Measurements from ENCODE around the gene SNRNP35. TPM values are rescaled to one million over a fixed set of nuclear protein-coding genes. Genes with fewer than 3 reads are reported as not detected.
"Not testable (repeated sequence)": the region's sequence is repeated elsewhere in the genome, so short reads cannot be mapped to it uniquely, and the experiment has no call there.

The SNRNP35 gene
- polyA plus RNA-seq, 2 donors = 26.1 to 65.4 TPM

DNA sequence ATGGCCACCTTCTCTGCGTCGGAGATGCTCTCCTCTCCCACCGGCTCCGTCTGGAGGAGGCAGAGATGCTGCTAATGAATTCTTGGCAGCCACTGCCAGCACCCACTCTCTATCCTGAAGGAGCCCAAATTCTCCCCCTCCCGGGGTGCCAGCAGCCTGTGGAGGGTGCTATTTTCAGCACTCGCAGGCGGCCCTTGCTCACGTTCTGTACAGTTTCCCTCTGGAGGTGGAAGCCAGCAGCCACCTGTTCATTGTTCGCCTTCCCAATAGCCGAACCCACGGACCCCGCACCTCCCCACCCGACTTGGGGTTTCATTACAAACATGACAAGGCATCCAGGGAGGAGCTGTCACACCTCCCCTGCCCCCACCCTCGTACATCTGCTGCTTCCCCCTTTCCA lies 27.8 kb downstream of the SNRNP35 start:
- WGBS, 2 donors = 82 to 83% methylated on average over 14 of the region's 14 CpGs
- H3K4me1 ChIP-seq (ENCODE audit: control insufficient read depth in 2 of 2, insufficient read depth in 2 of 2, low read length in 1 of 2) = no peaks in the 10 kb centered on the region
- no peaks in the 10 kb centered on the region for H3K9me3 ChIP-seq (ENCODE audit: control insufficient read depth in 2 of 2, insufficient read depth in 1 of 2, low read depth in 1 of 2, low read length in 1 of 2)
- no peaks in the 10 kb centered on the region for H3K36me3 ChIP-seq (ENCODE audit: control insufficient read depth in 2 of 2, insufficient read depth in 2 of 2, low read length in 1 of 2)
- no peaks in the 10 kb centered on the region for H3K27me3 ChIP-seq (ENCODE audit: control insufficient read depth in 1 of 2, insufficient read depth in 2 of 2, low read length in 2 of 2)
- no peak overlapping the region for H3K27ac ChIP-seq (ENCODE audit: low read depth in 2 of 2, low read length in 1 of 2)
- no peak overlapping the region for H3K4me3 ChIP-seq (ENCODE audit: low read depth in 1 of 2, low read length in 2 of 2)

DNA sequence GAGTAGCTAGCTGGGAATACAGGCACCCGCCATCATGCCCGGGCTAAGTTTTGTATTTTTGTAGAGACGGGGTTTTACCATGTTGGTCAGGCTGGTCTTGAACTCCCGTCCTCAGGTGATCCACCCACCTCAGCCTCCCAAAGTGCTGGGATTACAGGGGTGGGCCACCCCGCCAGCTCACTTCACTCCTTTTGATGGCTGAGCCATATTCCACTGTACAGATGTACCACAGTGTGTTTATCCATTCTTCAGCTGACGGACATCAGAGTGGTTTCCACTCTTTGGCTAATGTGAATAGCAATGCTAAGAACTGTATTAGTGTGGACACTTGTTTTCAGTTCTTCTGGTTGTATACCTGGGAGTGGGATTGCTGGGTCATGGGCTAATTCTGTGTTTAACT lies 29.5 kb downstream of the SNRNP35 start:
- Histone ChIP-seq H3K27ac (ENCODE audit: low read depth in 2 of 2, low read length in 1 of 2) (no peak overlapping the region), H3K4me3 (ENCODE audit: low read depth in 1 of 2, low read length in 2 of 2) (no peak overlapping the region), H3K9me3 (ENCODE audit: control insufficient read depth in 2 of 2, insufficient read depth in 1 of 2, low read depth in 1 of 2, low read length in 1 of 2) (no peaks in the 10 kb centered on the region), H3K36me3 (ENCODE audit: control insufficient read depth in 2 of 2, insufficient read depth in 2 of 2, low read length in 1 of 2) (peaks cover 0 to 2% of the 10 kb centered on the region in 2 donors), H3K27me3 (ENCODE audit: control insufficient read depth in 1 of 2, insufficient read depth in 2 of 2, low read length in 2 of 2) (no peaks in the 10 kb centered on the region), H3K4me1 (ENCODE audit: control insufficient read depth in 2 of 2, insufficient read depth in 2 of 2, low read length in 1 of 2) (no peaks in the 10 kb centered on the region)
- WGBS, 2 donors = 97 to 98% methylated on average over 6 of the region's 6 CpGs

DNA sequence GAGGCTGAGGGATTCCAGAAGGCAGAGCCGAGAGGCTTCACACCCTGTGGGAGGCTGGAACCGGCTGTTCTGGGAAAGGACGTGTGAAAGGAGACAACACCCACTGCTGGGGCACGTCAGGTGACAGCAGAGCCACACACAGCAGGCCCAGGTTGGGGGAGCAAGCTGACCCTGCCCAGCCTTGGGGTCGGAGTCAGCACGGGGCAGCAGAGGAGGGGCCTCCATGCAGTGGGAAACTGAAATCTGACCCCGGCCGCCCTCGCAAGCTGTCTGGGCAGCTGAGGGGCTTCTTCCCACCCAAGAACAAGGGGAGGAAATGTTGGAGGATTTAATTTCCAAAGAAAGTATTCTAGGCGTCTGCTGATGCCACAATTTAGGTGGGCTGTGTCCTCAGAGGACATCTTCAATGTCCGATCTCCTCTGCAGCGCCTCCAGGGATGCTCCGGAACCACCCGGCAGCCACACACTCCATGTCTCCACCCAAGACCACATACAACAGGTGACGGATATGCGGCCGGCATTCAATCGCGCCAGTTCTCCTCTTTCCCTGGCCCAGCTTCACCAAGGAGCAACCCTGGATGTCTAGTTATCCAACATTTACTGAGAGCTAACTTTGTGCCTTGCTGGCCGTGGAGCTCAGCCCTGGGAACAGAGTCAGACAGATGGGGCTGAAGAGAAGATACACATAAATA lies 30.7 kb downstream of the SNRNP35 start:
- Histone ChIP-seq H3K27me3 (ENCODE audit: control insufficient read depth in 1 of 2, insufficient read depth in 2 of 2, low read length in 2 of 2) (no peaks in the 10 kb centered on the region), H3K27ac (ENCODE audit: low read depth in 2 of 2, low read length in 1 of 2) (no peak overlapping the region), H3K4me3 (ENCODE audit: low read depth in 1 of 2, low read length in 2 of 2) (no peak overlapping the region), H3K4me1 (ENCODE audit: control insufficient read depth in 2 of 2, insufficient read depth in 2 of 2, low read length in 1 of 2) (no peaks in the 10 kb centered on the region), H3K36me3 (ENCODE audit: control insufficient read depth in 2 of 2, insufficient read depth in 2 of 2, low read length in 1 of 2) (peaks cover 0 to 2% of the 10 kb centered on the region in 2 donors), H3K9me3 (ENCODE audit: control insufficient read depth in 2 of 2, insufficient read depth in 1 of 2, low read depth in 1 of 2, low read length in 1 of 2) (no peaks in the 10 kb centered on the region)
- WGBS, 2 donors = 84% methylated on average over 20 of the region's 20 CpGs

DNA sequence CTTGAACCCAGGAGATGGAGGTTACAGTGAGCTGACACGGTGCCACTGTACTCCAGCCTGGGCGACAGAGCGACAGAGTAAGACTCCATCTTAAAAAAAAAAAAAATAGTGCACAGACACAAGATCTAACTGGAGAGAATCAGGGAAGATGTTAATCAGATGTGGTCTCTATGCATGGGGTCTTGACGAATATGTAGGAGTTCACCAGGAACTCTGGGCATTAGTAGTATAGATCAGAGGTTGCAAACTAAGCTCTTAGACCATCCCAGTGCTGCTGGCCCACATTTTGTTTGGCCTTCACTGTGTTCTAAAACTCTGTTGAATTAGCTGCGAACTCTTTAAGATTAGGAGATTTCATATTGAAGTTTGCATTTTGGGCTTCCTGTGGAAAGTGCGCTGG lies 31.6 kb downstream of the SNRNP35 start:
- no peaks in the 10 kb centered on the region for H3K4me1 ChIP-seq (ENCODE audit: control insufficient read depth in 2 of 2, insufficient read depth in 2 of 2, low read length in 1 of 2)
- no peak overlapping the region for H3K27ac ChIP-seq (ENCODE audit: low read depth in 2 of 2, low read length in 1 of 2)
- no peaks in the 10 kb centered on the region for H3K9me3 ChIP-seq (ENCODE audit: control insufficient read depth in 2 of 2, insufficient read depth in 1 of 2, low read depth in 1 of 2, low read length in 1 of 2)
- H3K4me3 ChIP-seq (ENCODE audit: low read depth in 1 of 2, low read length in 2 of 2) = no peak overlapping the region
- WGBS, 2 donors = 96 to 98% methylated on average over 6 of the region's 6 CpGs
- H3K27me3 ChIP-seq (ENCODE audit: control insufficient read depth in 1 of 2, insufficient read depth in 2 of 2, low read length in 2 of 2) = no peaks in the 10 kb centered on the region
- peaks cover 0 to 2% of the 10 kb centered on the region in 2 donors for H3K36me3 ChIP-seq (ENCODE audit: control insufficient read depth in 2 of 2, insufficient read depth in 2 of 2, low read length in 1 of 2)

DNA sequence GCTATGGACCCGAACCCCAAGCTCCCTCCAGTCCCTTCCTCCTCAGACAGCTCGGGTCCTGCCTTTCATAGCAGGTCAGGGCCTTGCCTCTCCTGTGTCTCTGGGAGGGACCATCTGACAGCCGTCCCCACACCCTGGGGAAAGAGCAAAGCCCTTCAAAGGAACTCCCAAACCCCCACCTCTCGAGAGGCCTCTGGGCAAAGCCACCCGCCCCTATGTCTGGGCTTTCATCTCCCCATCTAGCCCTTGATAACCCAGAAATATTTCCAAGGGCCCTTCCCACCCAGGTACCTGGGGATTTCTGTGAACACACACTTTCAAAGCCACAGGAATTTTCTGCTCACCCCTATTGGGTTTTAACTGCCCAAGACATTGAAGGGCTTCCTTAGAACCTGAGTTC lies 32.1 kb downstream of the SNRNP35 start:
- WGBS, 2 donors = 77 to 81% methylated on average over 5 of the region's 5 CpGs
- no peaks in the 10 kb centered on the region for H3K9me3 ChIP-seq (ENCODE audit: control insufficient read depth in 2 of 2, insufficient read depth in 1 of 2, low read depth in 1 of 2, low read length in 1 of 2)
- H3K27ac ChIP-seq (ENCODE audit: low read depth in 2 of 2, low read length in 1 of 2) = no peak overlapping the region
- H3K4me3 ChIP-seq (ENCODE audit: low read depth in 1 of 2, low read length in 2 of 2) = no peak overlapping the region
- H3K4me1 ChIP-seq (ENCODE audit: control insufficient read depth in 2 of 2, insufficient read depth in 2 of 2, low read length in 1 of 2) = no peaks in the 10 kb centered on the region
- no peaks in the 10 kb centered on the region for H3K27me3 ChIP-seq (ENCODE audit: control insufficient read depth in 1 of 2, insufficient read depth in 2 of 2, low read length in 2 of 2)
- peaks cover 0 to 2% of the 10 kb centered on the region in 2 donors for H3K36me3 ChIP-seq (ENCODE audit: control insufficient read depth in 2 of 2, insufficient read depth in 2 of 2, low read length in 1 of 2)

DNA sequence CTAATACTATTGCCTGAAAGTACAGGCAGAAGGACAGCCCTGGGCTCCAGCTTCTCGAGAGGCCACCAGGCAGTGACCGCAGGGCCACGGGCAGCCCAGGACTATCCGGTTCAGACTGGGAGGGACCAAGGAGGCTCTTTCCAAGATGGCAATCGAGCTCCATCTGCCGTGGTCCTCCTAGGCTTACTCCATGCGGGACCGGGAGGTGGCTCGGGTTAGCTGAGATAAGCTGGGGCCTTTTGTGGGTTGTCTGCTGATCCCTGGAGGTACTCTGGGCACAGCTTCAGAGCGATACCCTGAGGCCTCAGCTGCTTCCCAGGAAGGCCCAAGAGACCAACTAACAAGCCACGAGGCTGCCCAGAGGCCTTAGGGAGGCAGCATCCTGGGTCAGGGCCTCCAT lies 33.1 kb downstream of the SNRNP35 start:
- no peak overlapping the region for H3K27ac ChIP-seq (ENCODE audit: low read depth in 2 of 2, low read length in 1 of 2)
- no peaks in the 10 kb centered on the region for H3K4me1 ChIP-seq (ENCODE audit: control insufficient read depth in 2 of 2, insufficient read depth in 2 of 2, low read length in 1 of 2)
- WGBS, 2 donors = 87 to 92% methylated on average over 11 of the region's 11 CpGs
- H3K27me3 ChIP-seq (ENCODE audit: control insufficient read depth in 1 of 2, insufficient read depth in 2 of 2, low read length in 2 of 2) = no peaks in the 10 kb centered on the region
- no peak overlapping the region for H3K4me3 ChIP-seq (ENCODE audit: low read depth in 1 of 2, low read length in 2 of 2)
- no peaks in the 10 kb centered on the region for H3K9me3 ChIP-seq (ENCODE audit: control insufficient read depth in 2 of 2, insufficient read depth in 1 of 2, low read depth in 1 of 2, low read length in 1 of 2)
- H3K36me3 ChIP-seq (ENCODE audit: control insufficient read depth in 2 of 2, insufficient read depth in 2 of 2, low read length in 1 of 2) = peaks cover 0 to 2% of the 10 kb centered on the region in 2 donors

DNA sequence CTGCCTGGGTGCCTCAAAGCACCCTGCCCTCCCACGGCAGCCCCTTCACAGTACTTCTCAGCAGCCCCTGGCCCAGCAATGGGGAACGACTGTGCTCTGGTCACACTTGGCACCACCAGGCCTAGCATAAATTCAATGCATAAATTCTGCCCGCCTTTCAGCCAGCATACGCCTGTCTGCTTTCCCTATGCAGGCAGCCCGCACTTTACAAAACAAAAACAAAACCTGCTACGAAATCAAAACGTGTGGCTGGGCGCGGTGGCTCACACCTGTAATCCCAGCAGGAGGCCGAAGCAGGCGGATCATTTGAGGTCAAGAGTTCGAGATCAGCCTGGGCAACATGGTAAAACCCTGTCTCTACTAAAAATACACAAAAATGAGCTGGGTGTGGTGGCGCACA lies 33.5 kb downstream of the SNRNP35 start:
- H3K36me3 ChIP-seq (ENCODE audit: control insufficient read depth in 2 of 2, insufficient read depth in 2 of 2, low read length in 1 of 2) = peaks cover under 1 to 2% of the 10 kb centered on the region in 2 donors
- no peaks in the 10 kb centered on the region for H3K27me3 ChIP-seq (ENCODE audit: control insufficient read depth in 1 of 2, insufficient read depth in 2 of 2, low read length in 2 of 2)
- no peaks in the 10 kb centered on the region for H3K4me1 ChIP-seq (ENCODE audit: control insufficient read depth in 2 of 2, insufficient read depth in 2 of 2, low read length in 1 of 2)
- H3K4me3 ChIP-seq (ENCODE audit: low read depth in 1 of 2, low read length in 2 of 2) = no peak overlapping the region
- H3K9me3 ChIP-seq (ENCODE audit: control insufficient read depth in 2 of 2, insufficient read depth in 1 of 2, low read depth in 1 of 2, low read length in 1 of 2) = no peaks in the 10 kb centered on the region
- no peak overlapping the region for H3K27ac ChIP-seq (ENCODE audit: low read depth in 2 of 2, low read length in 1 of 2)
- 90 to 91% methylated on average over 13 of the region's 13 CpGs for WGBS, 2 donors

DNA sequence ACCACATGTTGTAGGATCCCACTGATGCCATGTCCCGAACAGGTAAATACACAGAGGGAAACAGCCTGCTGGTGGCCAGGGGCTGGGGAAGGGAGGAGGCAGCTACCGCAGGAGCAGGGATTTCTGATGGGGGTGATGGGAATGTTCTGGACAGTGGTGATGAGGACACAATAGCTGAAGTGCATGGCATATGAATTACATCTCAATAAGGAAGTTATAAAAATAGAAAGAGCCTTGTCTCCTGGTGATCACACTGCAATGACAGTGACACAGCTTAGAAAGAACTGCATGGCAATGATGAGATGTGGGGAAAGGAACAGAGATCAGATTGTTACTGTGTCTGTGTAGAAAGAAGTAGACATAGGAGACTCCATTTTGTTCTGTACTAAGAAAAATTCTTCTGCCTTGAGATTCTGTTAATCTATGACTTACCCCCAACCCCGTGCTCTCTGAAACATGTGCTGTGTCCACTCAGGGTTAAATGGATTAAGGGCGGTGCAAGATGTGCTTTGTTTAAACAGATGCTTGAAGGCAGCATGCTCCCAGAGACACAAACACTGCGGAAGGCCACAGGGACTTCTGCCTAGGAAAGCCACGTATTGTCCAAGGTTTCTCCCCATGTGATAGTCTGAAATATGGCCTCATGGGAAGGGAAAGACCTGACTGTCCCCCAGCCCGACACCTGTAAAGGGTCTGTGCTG lies 34.5 kb downstream of the SNRNP35 start:
- not testable (repeated sequence) for H3K36me3 ChIP-seq (ENCODE audit: control insufficient read depth in 2 of 2, insufficient read depth in 2 of 2, low read length in 1 of 2); H3K4me3 ChIP-seq (ENCODE audit: low read depth in 1 of 2, low read length in 2 of 2); H3K27ac ChIP-seq (ENCODE audit: low read depth in 2 of 2, low read length in 1 of 2); H3K4me1 ChIP-seq (ENCODE audit: control insufficient read depth in 2 of 2, insufficient read depth in 2 of 2, low read length in 1 of 2); H3K27me3 ChIP-seq (ENCODE audit: control insufficient read depth in 1 of 2, insufficient read depth in 2 of 2, low read length in 2 of 2); H3K9me3 ChIP-seq (ENCODE audit: control insufficient read depth in 2 of 2, insufficient read depth in 1 of 2, low read depth in 1 of 2, low read length in 1 of 2)
- WGBS, 2 donors = 79 to 80% methylated on average over 7 of the region's 7 CpGs

DNA sequence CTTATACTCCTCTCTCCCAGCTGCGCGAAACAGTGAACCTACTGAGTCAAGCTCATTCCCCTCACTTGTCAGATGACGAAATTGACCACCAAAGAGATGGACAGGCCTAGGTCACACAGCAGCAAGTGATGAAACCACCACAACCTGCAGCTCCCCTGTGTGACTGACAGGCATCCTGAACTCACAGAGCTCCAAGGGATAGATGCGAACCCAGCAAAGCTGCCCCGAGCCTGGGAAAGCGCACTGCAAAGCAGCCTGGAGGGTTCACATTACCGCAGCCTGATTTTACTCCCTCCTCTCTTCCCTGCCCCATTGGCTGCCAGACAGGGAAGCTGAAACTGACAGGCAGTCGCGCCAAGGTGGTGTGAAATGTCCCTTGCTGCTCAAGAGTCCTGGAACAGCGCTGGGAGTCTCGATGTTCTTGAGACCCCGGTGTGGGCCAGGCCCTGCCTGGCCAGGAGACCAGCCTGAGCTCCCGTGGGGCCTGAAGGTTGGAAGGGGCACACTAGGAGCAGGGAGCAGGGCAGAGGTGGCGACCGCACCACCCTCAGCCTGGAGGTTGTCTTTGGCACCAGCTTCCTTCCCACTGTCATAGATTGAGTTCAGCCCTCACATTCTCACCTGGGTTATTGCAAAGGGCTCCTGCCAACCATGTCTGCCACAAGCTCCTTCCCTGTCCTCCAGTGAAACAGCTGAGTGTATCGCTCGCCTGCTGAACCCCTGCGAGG lies 36.3 kb downstream of the SNRNP35 start:
- Histone ChIP-seq H3K4me1 (ENCODE audit: control insufficient read depth in 2 of 2, insufficient read depth in 2 of 2, low read length in 1 of 2) (no peaks in the 10 kb centered on the region), H3K4me3 (ENCODE audit: low read depth in 1 of 2, low read length in 2 of 2) (no peak overlapping the region), H3K27me3 (ENCODE audit: control insufficient read depth in 1 of 2, insufficient read depth in 2 of 2, low read length in 2 of 2) (no peaks in the 10 kb centered on the region), H3K36me3 (ENCODE audit: control insufficient read depth in 2 of 2, insufficient read depth in 2 of 2, low read length in 1 of 2) (peaks cover 2 to 16% of the 10 kb centered on the region in 2 donors), H3K9me3 (ENCODE audit: control insufficient read depth in 2 of 2, insufficient read depth in 1 of 2, low read depth in 1 of 2, low read length in 1 of 2) (no peaks in the 10 kb centered on the region), H3K27ac (ENCODE audit: low read depth in 2 of 2, low read length in 1 of 2) (no peak overlapping the region)
- 90% methylated on average over 18 of the region's 18 CpGs for WGBS, 2 donors
